ENCODE measurements around the gene ZNF552. TPM values are rescaled to one million over a fixed set of nuclear protein-coding genes. Genes with fewer than 3 reads are reported as not detected.
"Not testable (repeated sequence)": the region's sequence is repeated elsewhere in the genome, so short reads cannot be mapped to it uniquely, and the experiment has no call there.

The ZNF552 gene
- total and polyA plus RNA-seq, 2 donors (not counting 1 experiment from before 2014, with no cell fraction given): 6.7 to 21.7 TPM

GRCh38 chr19:57851812-57852603 is 37.3 kb upstream of the ZNF552 start:
- Histone ChIP-seq H3K79me2 (ENCODE audit: control insufficient read depth, insufficient read depth, low read length) (peaks cover 44% of the 10 kb centered on the region), H3K4me1 (ENCODE audit: control insufficient read depth in 2 of 2, insufficient read depth in 2 of 2, low read length in 2 of 2) (peaks cover 7 to 16% of the 10 kb centered on the region in 2 donors), H3K36me3 (replicated peaks in 1 of 2; ENCODE audit: control extremely low read depth in 1 of 2, control insufficient read depth in 1 of 2, extremely low read depth in 1 of 2, insufficient read depth in 2 of 2, low read length in 1 of 2) (peaks cover 0 to 15% of the 10 kb centered on the region in 2 experiments)
- 93% methylated on average over 1 of the region's 6 CpGs for WGBS (ENCODE audit: insufficient coverage)
- H3K27ac ChIP-seq (ENCODE audit: low read length in 2 of 2); H3K27ac Mint-ChIP-seq; H3K9ac ChIP-seq (ENCODE audit: low read length); H3K4me2 ChIP-seq (replicated peaks; ENCODE audit: low read depth, low read length, poor library complexity, severe bottlenecking); H4K20me1 ChIP-seq (ENCODE audit: control insufficient read depth, insufficient read depth, low read length, poor library complexity, severe bottlenecking); H3K9me3 Mint-ChIP-seq (ENCODE audit: insufficient read depth); DNase-seq; CTCF ChIA-PET; H3K4me3 Mint-ChIP-seq; H3K27me3 ChIP-seq (replicated peaks in 1 of 4; ENCODE audit: control extremely low read depth in 1 of 4, control insufficient read depth in 3 of 4, insufficient read depth in 4 of 4, low read length in 3 of 4); H3K27me3 Mint-ChIP-seq; H3K9me3 ChIP-seq (ENCODE audit: control extremely low read depth in 1 of 3, control insufficient read depth in 2 of 3, insufficient read depth in 1 of 3, low read length in 2 of 3); H3K4me3 ChIP-seq (ENCODE audit: control extremely low read depth in 1 of 5, extremely low read depth in 1 of 5, insufficient read depth in 1 of 5, low read depth in 2 of 5, low read length in 4 of 5); POLR2A ChIA-PET; ATAC-seq (ENCODE audit: low read depth); H2AFZ ChIP-seq (ENCODE audit: insufficient read depth, low read depth, low read length, poor library complexity, severe bottlenecking): not testable (repeated sequence)
- intact Hi-C loops (cut with micrococcal nuclease): loop anchor here (5.0 kb wide), 1 partner anchor 35 kb away; the partner anchor contains the start of gene ZNF814
- peaks cover 22% of the 10 kb centered on the region for H3K4me1 Mint-ChIP-seq

GRCh38 chr19:57850553-57851017 is 35.9 kb upstream of the ZNF552 start:
- ChIA-PET POLR2A (interaction anchor here (1.0 kb wide), 1 partner anchor 529 kb away, joined by 3 read pairs; no protein-coding TSS in a partner anchor), CTCF (no interaction called here)
- peak; percentile 19 for DNase-seq
- WGBS (ENCODE audit: insufficient coverage): 53% methylated on average over 8 of the region's 11 CpGs
- Mint-ChIP-seq H3K27me3 (no peaks in the 10 kb centered on the region), H3K27ac (peak overlapping the region; percentile 94), H3K9me3 (ENCODE audit: insufficient read depth) (no peaks in the 10 kb centered on the region), H3K4me1 (peaks cover 22% of the 10 kb centered on the region), H3K4me3 (peak overlapping the region; percentile 97)
- Histone ChIP-seq H3K4me3 (ENCODE audit: control extremely low read depth in 1 of 5, extremely low read depth in 1 of 5, insufficient read depth in 1 of 5, low read depth in 2 of 5, low read length in 4 of 5) (peak overlapping the region; percentile 26 to 95 (median 76)), H3K9me3 (ENCODE audit: control extremely low read depth in 1 of 3, control insufficient read depth in 2 of 3, insufficient read depth in 1 of 3, low read length in 2 of 3) (peaks cover 0 to 3% (median 0%) of the 10 kb centered on the region in 3 donors), H3K79me2 (ENCODE audit: control insufficient read depth, insufficient read depth, low read length) (peaks cover 44% of the 10 kb centered on the region), H3K36me3 (replicated peaks in 1 of 2; ENCODE audit: control extremely low read depth in 1 of 2, control insufficient read depth in 1 of 2, extremely low read depth in 1 of 2, insufficient read depth in 2 of 2, low read length in 1 of 2) (peaks cover 0 to 9% of the 10 kb centered on the region in 2 experiments), H3K4me2 (replicated peaks; ENCODE audit: low read depth, low read length, poor library complexity, severe bottlenecking) (peak overlapping the region; percentile 89), H3K27me3 (replicated peaks in 1 of 4; ENCODE audit: control extremely low read depth in 1 of 4, control insufficient read depth in 3 of 4, insufficient read depth in 4 of 4, low read length in 3 of 4) (no peaks in the 10 kb centered on the region), H3K27ac (ENCODE audit: low read length in 2 of 2) (peak overlapping the region in 1 of 2 donors; percentile 93), H2AFZ (ENCODE audit: insufficient read depth, low read depth, low read length, poor library complexity, severe bottlenecking) (peak overlapping the region; percentile 84), H4K20me1 (ENCODE audit: control insufficient read depth, insufficient read depth, low read length, poor library complexity, severe bottlenecking) (no peaks in the 10 kb centered on the region), H3K4me1 (ENCODE audit: control insufficient read depth in 2 of 2, insufficient read depth in 2 of 2, low read length in 2 of 2) (peaks cover 7 to 16% of the 10 kb centered on the region in 2 donors), H3K9ac (ENCODE audit: low read length) (peak overlapping the region; percentile 97)
- no peak for TF ChIP-seq EZH2 (IDR thresholded peaks at IDR 0.05; ENCODE audit: borderline replicate concordance, insufficient read depth, low read depth, low read length, poor library complexity, severe bottlenecking)
- TF ChIP-seq CTCF (IDR thresholded peaks at IDR 0.05): no peak
- intact Hi-C loops (cut with micrococcal nuclease): loop anchor here (5.0 kb wide), 1 partner anchor 37 kb away; the partner anchor contains the start of gene ZNF814
- no peak for ATAC-seq (ENCODE audit: low read depth)

GRCh38 chr19:57849666-57850473 is 35.2 kb upstream of the ZNF552 start, which contains the start of gene ZNF587:
Gene ZNF587, plus strand, starts transcription at chr19:57849859. Its CDS starts 180 bp downstream, at chr19:57850039.
- H3K4me1 ChIP-seq (ENCODE audit: control insufficient read depth in 2 of 2, insufficient read depth in 2 of 2, low read length in 2 of 2): peaks cover 7 to 16% of the 10 kb centered on the region in 2 donors
- H3K9me3 Mint-ChIP-seq (ENCODE audit: insufficient read depth); H3K27me3 Mint-ChIP-seq; H4K20me1 ChIP-seq (ENCODE audit: control insufficient read depth, insufficient read depth, low read length, poor library complexity, severe bottlenecking); H3K27me3 ChIP-seq (replicated peaks in 1 of 4; ENCODE audit: control extremely low read depth in 1 of 4, control insufficient read depth in 3 of 4, insufficient read depth in 4 of 4, low read length in 3 of 4); H3K9me3 ChIP-seq (ENCODE audit: control extremely low read depth in 1 of 3, control insufficient read depth in 2 of 3, insufficient read depth in 1 of 3, low read length in 2 of 3); CTCF ChIA-PET; H3K36me3 ChIP-seq (replicated peaks in 1 of 2; ENCODE audit: control extremely low read depth in 1 of 2, control insufficient read depth in 1 of 2, extremely low read depth in 1 of 2, insufficient read depth in 2 of 2, low read length in 1 of 2): not testable (repeated sequence)
- peak; percentile 99 for ATAC-seq (ENCODE audit: low read depth)
- WGBS (ENCODE audit: insufficient coverage): 0% methylated on average over 40 of the region's 42 CpGs
- H3K27ac ChIP-seq (ENCODE audit: low read length in 2 of 2): peak within 1 kb of the TSS; percentile 77 to 93
- H3K9ac ChIP-seq (ENCODE audit: low read length): peak within 1 kb of the TSS; percentile 97
- Mint-ChIP-seq H3K27ac (peak within 1 kb of the TSS; percentile 94), H3K4me1 (peaks cover 22% of the 10 kb centered on the region), H3K4me3 (peak within 1 kb of the TSS; percentile 97)
- peak; percentile 90 for DNase-seq
- peak within 1 kb of the TSS; percentile 26 to 95 (median 76) for H3K4me3 ChIP-seq (ENCODE audit: control extremely low read depth in 1 of 5, extremely low read depth in 1 of 5, insufficient read depth in 1 of 5, low read depth in 2 of 5, low read length in 4 of 5)
- peak within 1 kb of the TSS; percentile 89 for H3K4me2 ChIP-seq (replicated peaks; ENCODE audit: low read depth, low read length, poor library complexity, severe bottlenecking)
- intact Hi-C loops (cut with micrococcal nuclease): loop anchor here (1.0 to 5.0 kb wide), 4 partner anchors 37 to 415 kb away; partner anchors contain the start of genes ZNF530, ZNF749, ZNF776 and ZNF814
- POLR2A ChIA-PET: interaction anchor here (0.6 to 1.0 kb wide), 7 partner anchors 35 to 1535 kb away, joined by 3 to 5 read pairs (median 3); partner anchors contain the start of genes ZNF417, ZNF552 and ZSCAN5A
- H3K79me2 ChIP-seq (ENCODE audit: control insufficient read depth, insufficient read depth, low read length): peaks cover 44% of the 10 kb centered on the region
- peak within 1 kb of the TSS; percentile 84 for H2AFZ ChIP-seq (ENCODE audit: insufficient read depth, low read depth, low read length, poor library complexity, severe bottlenecking)
